Ascending aorta (tissue), 2 donors: ENCODE results near the gene PLPP3. TPM values are rescaled to one million over a fixed set of nuclear protein-coding genes. Genes with fewer than 3 reads are reported as not detected.

Source experiments
- DNase-seq, 2 donors: peaks; one replicate each; pipeline ENCODE4 v3.0.0-alpha.2; 2019; ENCODE audit warnings: low spot score in 2 of 2
- H3K27ac ChIP-seq, 2 donors: fragments of 200-600 bp; sonication (generic); one replicate each; pipeline ENCODE4 v1.5.1; 2016 to 2017; ENCODE audit warnings: mild to moderate bottlenecking in 1 of 2
- H3K27me3 ChIP-seq: fragments of 200-600 bp; sonication (generic); one replicate; pipeline ENCODE4 v1.5.1; 2017
- H3K36me3 ChIP-seq, 2 donors: fragments of 200-600 bp; sonication (generic); one replicate each; pipeline ENCODE4 v1.5.1; 2016
- H3K4me1 ChIP-seq, 2 donors: fragments of 200-600 bp; sonication (generic); one replicate each; pipeline ENCODE4 v1.5.1; 2016 to 2017; ENCODE audit warnings: mild to moderate bottlenecking in 1 of 2
- H3K4me3 ChIP-seq, 2 donors: fragments of 200-600 bp; sonication (generic); one replicate each; pipeline ENCODE4 v1.5.1; 2016 to 2017; ENCODE audit warnings: mild to moderate bottlenecking in 1 of 2
- H3K9me3 ChIP-seq, 2 donors: fragments of 200-600 bp; sonication (generic); one replicate each; pipeline ENCODE4 v1.5.1; 2016
- intact Hi-C: fragments of 100-400 bp; cut with DNase I; formaldehyde crosslinking; loops from one replicate; pipeline ENCODE4 v1.15.1; 2023
- total RNA-seq: library from RNA; depleted of rRNA; stranded (reverse); fragments of >200 nt; gene quantifications from one replicate; pipeline ENCODE4 v1.1.0, GENCODE V29; 2016
- TF ChIP-seq, protein P1 (sequence below), 3 experiments: fragments of 200-600 bp in 2 of 3; fragments of 450-650 bp in 1 of 3; sonication (generic) in 2 of 3; IDR thresholded peaks; one replicate each; pipeline ENCODE4 v1.5.1; 2016 to 2019; ENCODE audit warnings: antibody characterized with exemption in 3 of 3, mild to moderate bottlenecking in 1 of 3, moderate library complexity in 1 of 3

The PLPP3 gene
- total RNA-seq, 1 donor from 2014 or later, result 87.7 TPM

DNA sequence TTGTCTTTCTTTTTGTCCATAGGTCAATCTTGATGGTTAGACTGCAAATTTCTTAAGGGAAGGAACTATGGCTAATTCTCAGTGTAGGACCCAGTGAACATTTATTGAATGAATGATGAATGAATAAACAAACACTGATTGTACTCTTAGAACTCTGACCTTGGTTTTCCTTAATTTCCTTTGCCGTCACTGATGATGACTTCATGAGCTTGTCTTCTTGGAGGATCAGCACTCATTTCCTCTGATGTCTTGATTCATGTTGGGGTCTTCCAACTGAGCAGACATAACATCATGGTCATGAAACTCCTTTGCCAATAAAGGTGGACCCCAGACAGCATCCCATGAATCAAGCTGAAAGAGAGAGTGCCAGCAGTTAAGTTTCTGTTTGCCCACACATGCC is 96.3 kb downstream of the PLPP3 start:
- no peak for DNase-seq
- Histone ChIP-seq H3K4me3 (no peak overlapping the region), H3K27me3 (no peaks in the 10 kb centered on the region), H3K36me3 (no peaks in the 10 kb centered on the region), H3K9me3 (no peaks in the 10 kb centered on the region), H3K27ac (no peak overlapping the region), H3K4me1 (no peaks in the 10 kb centered on the region)
- intact Hi-C loops, result no loop called here
- TF ChIP-seq, protein P1, sequence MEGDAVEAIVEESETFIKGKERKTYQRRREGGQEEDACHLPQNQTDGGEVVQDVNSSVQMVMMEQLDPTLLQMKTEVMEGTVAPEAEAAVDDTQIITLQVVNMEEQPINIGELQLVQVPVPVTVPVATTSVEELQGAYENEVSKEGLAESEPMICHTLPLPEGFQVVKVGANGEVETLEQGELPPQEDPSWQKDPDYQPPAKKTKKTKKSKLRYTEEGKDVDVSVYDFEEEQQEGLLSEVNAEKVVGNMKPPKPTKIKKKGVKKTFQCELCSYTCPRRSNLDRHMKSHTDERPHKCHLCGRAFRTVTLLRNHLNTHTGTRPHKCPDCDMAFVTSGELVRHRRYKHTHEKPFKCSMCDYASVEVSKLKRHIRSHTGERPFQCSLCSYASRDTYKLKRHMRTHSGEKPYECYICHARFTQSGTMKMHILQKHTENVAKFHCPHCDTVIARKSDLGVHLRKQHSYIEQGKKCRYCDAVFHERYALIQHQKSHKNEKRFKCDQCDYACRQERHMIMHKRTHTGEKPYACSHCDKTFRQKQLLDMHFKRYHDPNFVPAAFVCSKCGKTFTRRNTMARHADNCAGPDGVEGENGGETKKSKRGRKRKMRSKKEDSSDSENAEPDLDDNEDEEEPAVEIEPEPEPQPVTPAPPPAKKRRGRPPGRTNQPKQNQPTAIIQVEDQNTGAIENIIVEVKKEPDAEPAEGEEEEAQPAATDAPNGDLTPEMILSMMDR (IDR thresholded peaks at IDR 0.05), result no peak

DNA sequence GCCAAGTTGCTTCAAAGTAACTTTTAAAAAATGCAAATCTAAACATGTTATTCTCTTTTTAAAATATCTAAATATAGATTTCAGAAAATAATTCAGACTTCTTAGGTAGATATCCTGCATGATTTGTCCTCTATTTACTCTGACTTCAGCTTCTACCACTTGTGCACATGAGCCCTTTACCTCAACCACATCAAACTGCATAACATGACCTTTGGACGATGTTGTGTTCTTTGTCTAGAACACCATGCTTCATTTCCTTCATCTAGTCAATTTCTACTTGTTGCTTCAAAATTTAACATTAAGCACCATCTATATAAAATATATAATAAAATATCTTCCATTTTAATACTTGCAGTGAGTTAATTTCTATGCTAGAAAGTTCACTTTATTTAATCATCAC is 96.9 kb downstream of the PLPP3 start:
- Histone ChIP-seq H3K27ac (no peak overlapping the region), H3K4me1 (no peaks in the 10 kb centered on the region), H3K27me3 (no peaks in the 10 kb centered on the region), H3K4me3 (no peak overlapping the region), H3K36me3 (no peaks in the 10 kb centered on the region), H3K9me3 (no peaks in the 10 kb centered on the region)
- intact Hi-C loops, result no loop called here
- TF ChIP-seq, protein P1 (IDR thresholded peaks at IDR 0.05), result no peak
- no peak for DNase-seq

DNA sequence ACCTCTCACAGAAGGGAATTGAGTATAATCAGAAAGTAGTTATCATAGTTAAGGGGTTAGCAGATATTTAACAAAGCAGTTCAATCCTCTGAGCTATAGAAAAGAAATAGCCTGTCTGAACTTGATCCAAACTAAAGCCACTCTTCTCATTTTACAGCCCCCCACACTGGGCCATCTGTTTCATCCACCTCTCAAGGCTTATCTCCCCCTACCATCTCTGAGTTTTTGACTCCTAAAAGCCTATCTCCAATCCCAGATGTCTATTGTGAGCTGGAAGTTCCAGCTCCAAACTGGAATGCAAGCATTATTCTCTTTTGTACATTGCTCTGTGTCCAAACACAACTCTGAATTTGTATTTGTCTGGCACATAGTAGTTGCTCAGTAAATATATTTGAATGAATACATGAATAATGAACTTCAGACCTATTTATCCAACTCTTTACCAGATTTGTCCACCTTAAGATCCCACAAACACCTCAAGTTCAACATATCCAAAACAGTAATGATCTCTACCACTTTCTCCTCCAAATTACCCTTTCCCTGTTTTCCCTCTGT is 98.1 kb downstream of the PLPP3 start:
- TF ChIP-seq, protein P1 (IDR thresholded peaks at IDR 0.05), result no peak
- intact Hi-C loops, result no loop called here
- H3K27me3 ChIP-seq, result no peaks in the 10 kb centered on the region

DNA sequence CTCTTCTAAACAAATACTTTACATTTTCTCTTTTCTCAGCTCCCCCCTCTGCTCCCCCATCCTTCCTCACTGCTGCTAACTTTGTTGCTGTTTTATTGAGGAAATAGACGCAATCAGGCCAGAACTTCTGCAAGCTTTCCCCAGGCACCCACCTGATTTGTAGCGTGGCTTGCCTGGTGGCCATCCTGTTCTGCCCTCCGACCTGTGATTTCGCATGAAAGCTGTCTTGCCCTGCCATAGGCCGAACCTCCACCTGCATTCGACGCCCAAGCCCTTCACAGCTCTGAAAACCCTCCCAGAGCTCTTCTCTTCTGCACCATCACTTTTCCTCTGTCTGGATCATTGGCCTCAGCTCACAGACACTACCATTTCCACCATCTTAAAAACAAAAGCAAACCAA is 100.6 kb downstream of the PLPP3 start:
- Histone ChIP-seq H3K9me3 (no peaks in the 10 kb centered on the region), H3K27me3 (no peaks in the 10 kb centered on the region), H3K4me3 (no peak overlapping the region), H3K4me1 (no peaks in the 10 kb centered on the region), H3K36me3 (no peaks in the 10 kb centered on the region), H3K27ac (no peak overlapping the region)
- intact Hi-C loops, result loop anchor here (10.0 kb wide), 1 partner anchor 96 kb away; the partner anchor contains the start of gene PLPP3
- DNase-seq, result no peak
- TF ChIP-seq, protein P1 (IDR thresholded peaks at IDR 0.05), result no peak

More for the DNA sequence above, 98.1 kb downstream of the PLPP3 start:
- H3K9me3 ChIP-seq, result no peaks in the 10 kb centered on the region
- H3K36me3 ChIP-seq, result no peaks in the 10 kb centered on the region
- no peak for DNase-seq
- no peak overlapping the region for H3K4me3 ChIP-seq
- no peak overlapping the region for H3K27ac ChIP-seq
- H3K4me1 ChIP-seq, result no peaks in the 10 kb centered on the region

DNA sequence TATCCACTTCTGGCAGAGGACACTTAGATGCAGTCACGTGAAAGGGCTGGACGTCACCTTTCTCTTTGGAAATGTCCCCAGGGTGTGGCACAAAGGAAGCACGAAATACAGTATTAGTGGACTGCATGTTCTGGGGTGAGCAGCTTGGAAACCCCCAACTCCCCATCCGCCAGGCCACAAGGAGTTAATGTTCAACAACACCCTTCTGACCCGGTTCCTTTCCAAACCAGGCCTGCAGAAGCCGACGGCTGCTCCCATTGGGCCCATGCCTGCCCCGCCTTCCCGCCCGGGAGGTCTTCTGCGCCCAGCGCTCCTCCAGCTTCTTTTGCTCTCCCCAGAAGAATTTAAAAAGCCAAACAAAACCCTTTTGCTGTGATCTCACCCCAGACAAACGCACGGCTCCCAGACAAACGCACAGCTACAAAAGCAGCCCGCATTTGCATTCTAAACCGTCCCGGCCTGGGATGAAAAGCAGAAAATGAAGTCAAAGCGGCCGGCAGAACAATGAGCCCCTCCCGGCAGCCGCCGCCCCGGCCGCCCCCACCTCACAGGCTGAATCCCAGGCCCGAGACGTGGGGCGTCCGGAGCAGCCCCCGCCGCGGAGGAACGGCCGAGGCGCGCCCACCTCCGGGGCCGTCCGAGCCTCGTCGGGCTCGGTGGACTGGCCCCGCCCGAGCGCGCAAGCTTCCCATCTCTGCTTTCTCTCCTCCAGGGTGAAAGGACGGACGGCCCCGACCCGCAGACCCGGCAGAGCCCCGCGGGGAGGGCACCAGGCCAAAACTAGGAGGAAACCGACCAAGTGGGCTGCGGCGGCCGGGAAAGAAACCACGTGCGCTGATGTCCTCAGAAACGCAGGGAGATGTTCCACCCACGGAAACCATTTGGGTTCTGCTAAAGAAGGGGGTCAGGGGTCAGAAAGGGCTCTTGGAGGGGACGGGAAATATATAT is 101.9 kb downstream of the PLPP3 start:
- H3K4me1 ChIP-seq, result no peaks in the 10 kb centered on the region
- H3K36me3 ChIP-seq, result no peaks in the 10 kb centered on the region
- H3K27me3 ChIP-seq, result no peaks in the 10 kb centered on the region
- intact Hi-C loops, result loop anchor here (10.0 kb wide), 1 partner anchor 97 kb away; the partner anchor contains the start of gene PLPP3
- peak overlapping the region; percentile 80 to 89 for H3K27ac ChIP-seq
- DNase-seq, result peak in 1 of 2 donors; percentile 77
- H3K9me3 ChIP-seq, result no peaks in the 10 kb centered on the region
- peak overlapping the region; percentile 66 to 94 for H3K4me3 ChIP-seq
- TF ChIP-seq, protein P1 (IDR thresholded peaks at IDR 0.05), result no peak
